ENCODE results near the gene TTC28.

Gene TTC28

DNA sequence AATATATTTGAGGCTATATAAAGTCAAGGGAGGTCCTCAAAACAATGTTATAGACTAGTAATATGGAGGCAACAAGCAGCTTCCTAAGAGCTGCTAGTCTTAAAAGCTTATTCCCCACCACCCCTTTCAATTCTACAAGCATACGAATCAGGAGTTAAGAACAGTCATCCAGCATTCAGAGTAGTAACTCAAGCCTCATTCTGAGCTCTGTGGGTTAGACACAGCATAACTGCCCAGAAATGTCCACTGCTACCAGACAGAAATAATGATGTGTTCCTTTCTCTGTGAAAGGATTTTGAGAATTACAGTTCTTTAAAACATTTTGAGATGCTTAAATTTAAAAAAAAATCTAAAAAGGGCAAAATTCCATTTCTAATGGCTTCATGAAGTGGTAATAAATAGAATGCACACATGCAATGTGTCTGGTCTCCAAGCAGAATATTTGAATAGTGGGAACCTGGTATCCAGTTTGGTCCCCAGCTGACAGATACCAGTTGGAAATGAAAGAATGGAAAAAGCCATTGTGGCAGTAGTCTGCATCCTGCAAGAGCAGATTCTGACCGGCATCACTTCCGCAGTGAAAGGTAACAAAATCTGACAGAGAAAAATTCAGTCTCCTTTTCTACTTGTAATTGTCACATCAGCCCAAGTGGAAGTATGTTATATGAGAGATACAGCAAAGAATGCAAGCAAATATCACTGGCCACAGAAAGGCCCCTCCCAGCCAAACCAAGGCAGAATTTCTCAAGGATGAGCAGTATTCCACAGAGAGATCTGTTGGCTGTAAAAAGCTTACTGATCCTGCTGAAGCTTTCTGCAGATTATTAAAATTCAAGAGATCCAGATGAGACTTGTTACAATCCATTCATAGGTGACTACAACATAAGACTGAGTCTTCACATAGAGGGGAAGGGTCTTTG lies 449.8 kb downstream of the TTC28 start:
- peak overlapping the region; percentile 83 for H3K27ac ChIP-seq (ENCODE audit: low read length, poor library complexity, severe bottlenecking)
- H2BK12ac ChIP-seq (ENCODE audit: low read length in 2 of 2) = no peak overlapping the region
- H3K36me3 ChIP-seq (ENCODE audit: control insufficient read depth in 1 of 2, insufficient read depth in 2 of 2, low read depth in 1 of 2, low read length in 2 of 2) = no peaks in the 10 kb centered on the region
- H3K79me1 ChIP-seq (replicated peaks; ENCODE audit: low read length, poor library complexity, severe bottlenecking) = peaks cover 2% of the 10 kb centered on the region
- H3K4ac ChIP-seq (ENCODE audit: low read depth in 1 of 2, low read length in 2 of 2) = no peak overlapping the region
- no peaks in the 10 kb centered on the region for H3K27me3 ChIP-seq (ENCODE audit: control insufficient read depth in 1 of 2, insufficient read depth in 1 of 2, low read length in 2 of 2)
- H4K91ac ChIP-seq (ENCODE audit: low read length) = no peak overlapping the region
- H2BK5ac ChIP-seq (ENCODE audit: low read depth, low read length, poor library complexity, severe bottlenecking) = no peak overlapping the region
- H3K4me1 ChIP-seq (ENCODE audit: control insufficient read depth, insufficient read depth, low read depth, low read length) = no peaks in the 10 kb centered on the region
- H3K9me3 ChIP-seq (ENCODE audit: control insufficient read depth, low read length) = no peaks in the 10 kb centered on the region
- H3K4me3 ChIP-seq (ENCODE audit: insufficient read depth in 1 of 2, low read depth in 1 of 2, low read length in 2 of 2) = peak overlapping the region in 1 of 2 experiments; percentile 56
- H3K4me2 ChIP-seq (ENCODE audit: low read length, poor library complexity, severe bottlenecking) = no peak overlapping the region
- H3K9ac ChIP-seq (ENCODE audit: low read length) = peak overlapping the region; percentile 67
- no peak overlapping the region for H2AFZ ChIP-seq (ENCODE audit: low read depth, low read length)
- DNase-seq = peak; percentile 38
- H2BK15ac ChIP-seq (ENCODE audit: low read depth, poor library complexity, severe bottlenecking) = no peak overlapping the region
- H4K8ac ChIP-seq (ENCODE audit: low read length) = no peak overlapping the region
- H3K18ac ChIP-seq (ENCODE audit: low read depth in 1 of 2, low read length in 2 of 2) = no peak overlapping the region
- H3K14ac ChIP-seq (ENCODE audit: low read length in 2 of 2) = no peak overlapping the region
- H2BK120ac ChIP-seq (ENCODE audit: low read depth, low read length) = no peak overlapping the region
- 100% methylated on average over 1 of the region's 3 CpGs for whole genome bisulfite sequencing
- peak overlapping the region; percentile 38 for H2AK5ac ChIP-seq (ENCODE audit: low read length, severe bottlenecking)
- H3K23ac ChIP-seq (ENCODE audit: low read length in 2 of 2) = no peak overlapping the region

DNA sequence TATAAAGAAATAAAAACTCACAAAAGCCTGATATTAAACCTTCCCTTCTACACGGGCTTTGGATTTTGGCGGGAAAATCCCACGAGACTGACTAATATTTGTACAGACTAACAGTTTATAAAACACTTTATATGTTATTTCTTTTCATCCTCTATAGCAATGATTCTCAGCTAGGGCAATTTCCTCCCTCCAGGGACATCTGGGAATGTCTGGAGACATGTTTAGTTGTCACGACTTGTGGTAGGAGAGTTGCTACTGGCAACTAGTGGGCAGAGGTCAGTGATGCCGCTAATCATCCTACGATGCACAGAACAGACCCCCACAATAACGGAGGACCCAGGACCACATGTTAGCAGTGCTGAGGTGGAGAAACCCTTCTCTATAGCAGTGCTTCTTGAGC lies 455.8 kb downstream of the TTC28 start:
- no peak overlapping the region for H2BK12ac ChIP-seq (ENCODE audit: low read length in 2 of 2)
- WGBS = 50% methylated on average over 2 of the region's 7 CpGs
- no peak overlapping the region for H3K14ac ChIP-seq (ENCODE audit: low read length in 2 of 2)
- H3K4me1 ChIP-seq (ENCODE audit: control insufficient read depth, insufficient read depth, low read depth, low read length) = peaks cover 2% of the 10 kb centered on the region
- H3K27ac ChIP-seq (ENCODE audit: low read length, poor library complexity, severe bottlenecking) = no peak overlapping the region
- no peak overlapping the region for H2AK5ac ChIP-seq (ENCODE audit: low read length, severe bottlenecking)
- H4K8ac ChIP-seq (ENCODE audit: low read length) = no peak overlapping the region
- no peak overlapping the region for H3K9ac ChIP-seq (ENCODE audit: low read length)
- no peak overlapping the region for H2BK5ac ChIP-seq (ENCODE audit: low read depth, low read length, poor library complexity, severe bottlenecking)
- no peak overlapping the region for H2BK120ac ChIP-seq (ENCODE audit: low read depth, low read length)
- H3K27me3 ChIP-seq (ENCODE audit: control insufficient read depth in 1 of 2, insufficient read depth in 1 of 2, low read length in 2 of 2) = no peaks in the 10 kb centered on the region
- no peak overlapping the region for H2BK15ac ChIP-seq (ENCODE audit: low read depth, poor library complexity, severe bottlenecking)
- no peak overlapping the region for H3K4me3 ChIP-seq (ENCODE audit: insufficient read depth in 1 of 2, low read depth in 1 of 2, low read length in 2 of 2)
- no peak overlapping the region for H2AFZ ChIP-seq (ENCODE audit: low read depth, low read length)
- H3K23ac ChIP-seq (ENCODE audit: low read length in 2 of 2) = no peak overlapping the region
- no peaks in the 10 kb centered on the region for H3K36me3 ChIP-seq (ENCODE audit: control insufficient read depth in 1 of 2, insufficient read depth in 2 of 2, low read depth in 1 of 2, low read length in 2 of 2)
- no peak for DNase-seq
- H3K9me3 ChIP-seq (ENCODE audit: control insufficient read depth, low read length) = no peaks in the 10 kb centered on the region
- H3K4ac ChIP-seq (ENCODE audit: low read depth in 1 of 2, low read length in 2 of 2) = no peak overlapping the region
- H3K79me1 ChIP-seq (replicated peaks; ENCODE audit: low read length, poor library complexity, severe bottlenecking) = peaks cover 10% of the 10 kb centered on the region
- no peak overlapping the region for H3K18ac ChIP-seq (ENCODE audit: low read depth in 1 of 2, low read length in 2 of 2)
- no peak overlapping the region for H4K91ac ChIP-seq (ENCODE audit: low read length)
- H3K4me2 ChIP-seq (ENCODE audit: low read length, poor library complexity, severe bottlenecking) = no peak overlapping the region

DNA sequence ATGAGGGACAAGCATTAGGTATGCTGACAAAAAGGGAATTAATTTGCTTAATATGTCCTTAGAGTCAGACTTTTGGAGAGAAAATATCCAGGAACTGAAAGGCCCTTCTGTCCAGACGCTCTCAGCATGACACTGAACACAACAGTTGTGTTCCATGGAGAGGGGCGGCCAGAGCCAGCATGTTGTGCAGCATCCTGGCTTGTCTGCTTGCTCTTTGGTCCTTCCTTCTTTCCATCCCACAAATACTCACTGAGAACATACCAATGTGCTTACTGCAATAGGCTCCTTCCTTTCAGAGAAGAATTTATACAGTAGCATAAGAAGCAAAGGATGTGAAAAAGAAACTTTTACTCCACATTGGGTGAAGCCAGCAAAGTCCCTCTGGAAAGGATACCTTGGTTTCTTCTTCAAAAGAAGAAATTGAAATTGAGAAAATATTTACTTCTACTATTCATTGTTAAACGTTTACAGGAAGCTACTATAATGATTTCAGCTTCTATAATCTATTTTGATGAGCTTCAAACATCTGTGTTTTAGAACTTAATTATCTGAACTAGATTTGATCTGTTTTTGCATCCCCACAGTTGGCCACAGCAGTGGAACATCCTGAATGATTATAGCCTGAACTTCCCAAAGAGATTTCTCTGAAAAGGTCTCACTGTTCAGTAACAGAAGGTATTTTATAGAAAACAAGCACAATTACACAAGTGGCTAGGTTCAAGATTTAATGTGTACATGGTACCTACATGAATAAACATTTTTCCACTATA lies 456.5 kb downstream of the TTC28 start:
- Histone ChIP-seq H3K36me3 (ENCODE audit: control insufficient read depth in 1 of 2, insufficient read depth in 2 of 2, low read depth in 1 of 2, low read length in 2 of 2) (no peaks in the 10 kb centered on the region), H2AFZ (ENCODE audit: low read depth, low read length) (no peak overlapping the region)

DNA sequence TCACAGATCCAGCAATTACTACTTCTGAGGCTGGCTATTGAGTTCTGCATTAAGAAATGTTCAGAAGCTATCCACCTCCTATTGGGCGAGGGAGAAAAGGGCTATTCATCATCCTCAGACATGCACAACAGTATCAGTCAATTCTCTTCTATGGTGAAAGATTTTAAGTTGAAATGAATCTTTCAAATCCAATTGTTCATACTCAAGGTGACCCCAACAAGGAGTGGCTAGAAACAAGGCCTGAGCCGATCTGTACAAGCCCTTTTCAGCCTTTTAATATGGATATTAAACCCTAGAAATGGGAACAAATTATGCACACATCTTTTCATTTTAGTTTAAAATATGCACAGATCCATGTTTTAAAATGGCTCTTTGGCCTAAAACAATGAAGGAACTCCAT lies 457.1 kb downstream of the TTC28 start:
- no peak for DNase-seq
- Histone ChIP-seq H3K9me3 (ENCODE audit: control insufficient read depth, low read length) (no peaks in the 10 kb centered on the region), H3K4ac (ENCODE audit: low read depth in 1 of 2, low read length in 2 of 2) (no peak overlapping the region), H3K4me3 (ENCODE audit: insufficient read depth in 1 of 2, low read depth in 1 of 2, low read length in 2 of 2) (no peak overlapping the region), H3K27me3 (ENCODE audit: control insufficient read depth in 1 of 2, insufficient read depth in 1 of 2, low read length in 2 of 2) (no peaks in the 10 kb centered on the region), H4K91ac (ENCODE audit: low read length) (no peak overlapping the region), H2AK5ac (ENCODE audit: low read length, severe bottlenecking) (no peak overlapping the region), H4K8ac (ENCODE audit: low read length) (no peak overlapping the region), H3K36me3 (ENCODE audit: control insufficient read depth in 1 of 2, insufficient read depth in 2 of 2, low read depth in 1 of 2, low read length in 2 of 2) (no peaks in the 10 kb centered on the region), H3K23ac (ENCODE audit: low read length in 2 of 2) (no peak overlapping the region), H2BK15ac (ENCODE audit: low read depth, poor library complexity, severe bottlenecking) (no peak overlapping the region), H2AFZ (ENCODE audit: low read depth, low read length) (no peak overlapping the region), H3K14ac (ENCODE audit: low read length in 2 of 2) (no peak overlapping the region), H3K18ac (ENCODE audit: low read depth in 1 of 2, low read length in 2 of 2) (no peak overlapping the region), H3K4me2 (ENCODE audit: low read length, poor library complexity, severe bottlenecking) (no peak overlapping the region), H3K4me1 (ENCODE audit: control insufficient read depth, insufficient read depth, low read depth, low read length) (peaks cover 2% of the 10 kb centered on the region), H2BK5ac (ENCODE audit: low read depth, low read length, poor library complexity, severe bottlenecking) (no peak overlapping the region), H2BK12ac (ENCODE audit: low read length in 2 of 2) (no peak overlapping the region), H3K9ac (ENCODE audit: low read length) (no peak overlapping the region), H2BK120ac (ENCODE audit: low read depth, low read length) (no peak overlapping the region), H3K79me1 (replicated peaks; ENCODE audit: low read length, poor library complexity, severe bottlenecking) (peaks cover 9% of the 10 kb centered on the region), H3K27ac (ENCODE audit: low read length, poor library complexity, severe bottlenecking) (peak overlapping the region; percentile 45)
- WGBS = no CpG with 5 or more reads among the region's 2 CpGs

More for the DNA sequence above, 456.5 kb downstream of the TTC28 start:
- Histone ChIP-seq H2BK15ac (ENCODE audit: low read depth, poor library complexity, severe bottlenecking) (no peak overlapping the region), H3K79me1 (replicated peaks; ENCODE audit: low read length, poor library complexity, severe bottlenecking) (peaks cover 9% of the 10 kb centered on the region), H4K8ac (ENCODE audit: low read length) (no peak overlapping the region), H3K4me1 (ENCODE audit: control insufficient read depth, insufficient read depth, low read depth, low read length) (peaks cover 2% of the 10 kb centered on the region), H2AK5ac (ENCODE audit: low read length, severe bottlenecking) (no peak overlapping the region), H3K4me3 (ENCODE audit: insufficient read depth in 1 of 2, low read depth in 1 of 2, low read length in 2 of 2) (no peak overlapping the region), H4K91ac (ENCODE audit: low read length) (no peak overlapping the region), H3K9ac (ENCODE audit: low read length) (no peak overlapping the region), H2BK120ac (ENCODE audit: low read depth, low read length) (no peak overlapping the region), H3K4ac (ENCODE audit: low read depth in 1 of 2, low read length in 2 of 2) (no peak overlapping the region), H3K27ac (ENCODE audit: low read length, poor library complexity, severe bottlenecking) (peak overlapping the region; percentile 45), H2BK12ac (ENCODE audit: low read length in 2 of 2) (no peak overlapping the region), H3K18ac (ENCODE audit: low read depth in 1 of 2, low read length in 2 of 2) (no peak overlapping the region), H3K4me2 (ENCODE audit: low read length, poor library complexity, severe bottlenecking) (no peak overlapping the region), H3K9me3 (ENCODE audit: control insufficient read depth, low read length) (no peaks in the 10 kb centered on the region), H3K27me3 (ENCODE audit: control insufficient read depth in 1 of 2, insufficient read depth in 1 of 2, low read length in 2 of 2) (no peaks in the 10 kb centered on the region), H3K23ac (ENCODE audit: low read length in 2 of 2) (no peak overlapping the region), H2BK5ac (ENCODE audit: low read depth, low read length, poor library complexity, severe bottlenecking) (no peak overlapping the region), H3K14ac (ENCODE audit: low read length in 2 of 2) (no peak overlapping the region)
- 58% methylated on average over 2 of the region's 3 CpGs for WGBS
- peak; percentile 32 for DNase-seq
